Activated CD8-positive, alpha-beta memory T cell treated with anti-CD3 and anti-CD28 coated beads for 4 hours (primary cell): ENCODE data around the gene ASAP2.
"Not testable (repeated sequence)": the region's sequence is repeated elsewhere in the genome, so short reads cannot be mapped to it uniquely, and the experiment has no call there.

Source experiments
- DNase-seq, 2 donors: peaks; one replicate each; pipeline ENCODE4 v3.0.0-alpha.2; 2020; ENCODE audit warnings: low read depth in 2 of 2

The ASAP2 gene

DNA sequence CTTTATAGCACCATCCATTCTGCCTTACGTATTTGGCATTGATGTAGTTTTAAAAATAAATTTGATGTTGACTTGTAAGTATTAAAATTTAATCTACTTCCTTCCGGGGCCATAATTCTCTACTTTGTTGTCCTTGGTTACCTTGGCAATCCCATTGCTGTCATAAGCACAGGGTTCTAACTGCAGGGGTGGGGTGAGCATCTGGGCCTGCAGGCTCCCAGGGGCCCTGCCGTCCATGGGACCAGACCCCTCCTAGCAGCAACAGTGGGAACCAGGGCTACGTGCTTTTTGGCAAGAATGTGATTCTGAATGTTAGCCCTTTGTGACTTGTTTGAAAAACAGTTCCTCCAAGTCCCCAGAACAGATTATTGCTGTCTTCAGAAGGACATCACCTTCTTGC, 4.9 kb downstream of the ASAP2 start:
- no peak for DNase-seq

DNA sequence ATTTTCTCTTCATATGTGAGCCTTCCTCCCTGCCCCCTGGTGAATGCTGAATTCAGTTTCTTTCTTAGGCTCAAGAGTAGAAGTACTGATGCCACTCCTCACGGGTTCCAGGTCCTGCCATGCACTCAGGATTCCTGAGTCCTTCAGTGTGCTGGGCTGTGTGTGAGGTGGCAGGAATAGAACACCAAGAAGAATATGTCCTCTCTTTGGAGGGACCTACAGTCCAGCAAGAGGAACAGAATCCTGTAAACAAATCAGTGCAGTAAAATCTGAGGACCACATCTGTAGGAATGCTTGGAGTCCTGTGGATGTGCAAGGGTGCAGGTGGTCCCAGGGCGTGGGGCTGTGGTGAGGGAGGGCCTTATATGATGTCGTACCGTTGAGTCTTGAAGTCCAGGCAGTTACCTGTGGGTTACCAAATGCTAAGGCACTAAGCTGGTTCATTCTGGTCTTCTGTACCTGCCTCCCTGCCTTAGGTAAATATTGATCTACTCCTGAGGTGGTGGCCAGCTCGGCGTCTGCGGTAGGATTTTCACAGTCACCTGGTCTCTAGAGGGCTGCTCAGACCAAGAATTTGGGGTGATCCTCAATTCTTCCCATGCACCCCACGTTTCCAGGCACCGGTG, 5.5 kb downstream of the ASAP2 start:
- no peak for DNase-seq

DNA sequence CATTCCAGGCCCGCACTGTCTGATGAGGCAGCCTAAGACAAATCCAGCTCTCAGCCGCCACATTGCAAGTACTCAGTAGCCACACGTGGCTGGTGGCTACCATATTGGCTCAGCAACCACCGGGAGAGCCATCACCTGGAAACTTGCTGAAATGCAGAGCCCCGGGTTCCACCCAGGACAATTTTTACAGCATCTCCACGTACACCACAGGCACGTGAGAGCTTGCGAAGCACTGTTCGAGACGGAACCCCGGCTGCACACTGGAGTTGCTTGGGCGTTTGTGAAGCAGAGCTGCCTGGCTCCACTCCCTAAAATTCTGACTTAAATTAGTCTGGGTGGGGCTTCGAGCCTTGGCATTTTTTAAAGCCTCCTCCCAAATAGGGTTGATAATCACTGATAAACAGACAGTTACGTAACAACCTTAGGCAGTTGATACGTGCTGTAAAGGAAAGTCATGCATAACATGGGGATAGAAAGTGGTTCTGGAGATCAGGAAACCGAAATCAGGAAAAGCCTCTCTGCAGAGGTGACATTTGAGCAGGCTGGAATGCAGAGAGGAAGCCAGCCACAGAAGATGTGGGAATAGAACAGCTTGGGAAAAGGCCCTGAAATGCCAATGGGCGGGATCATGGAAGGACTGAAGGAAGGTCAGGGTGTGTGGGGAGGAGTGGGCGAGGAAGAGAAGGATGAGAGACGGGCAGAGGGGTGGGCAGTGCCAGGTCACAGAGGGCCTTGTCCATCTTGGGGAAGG, 6.2 kb downstream of the ASAP2 start:
- no peak for DNase-seq

DNA sequence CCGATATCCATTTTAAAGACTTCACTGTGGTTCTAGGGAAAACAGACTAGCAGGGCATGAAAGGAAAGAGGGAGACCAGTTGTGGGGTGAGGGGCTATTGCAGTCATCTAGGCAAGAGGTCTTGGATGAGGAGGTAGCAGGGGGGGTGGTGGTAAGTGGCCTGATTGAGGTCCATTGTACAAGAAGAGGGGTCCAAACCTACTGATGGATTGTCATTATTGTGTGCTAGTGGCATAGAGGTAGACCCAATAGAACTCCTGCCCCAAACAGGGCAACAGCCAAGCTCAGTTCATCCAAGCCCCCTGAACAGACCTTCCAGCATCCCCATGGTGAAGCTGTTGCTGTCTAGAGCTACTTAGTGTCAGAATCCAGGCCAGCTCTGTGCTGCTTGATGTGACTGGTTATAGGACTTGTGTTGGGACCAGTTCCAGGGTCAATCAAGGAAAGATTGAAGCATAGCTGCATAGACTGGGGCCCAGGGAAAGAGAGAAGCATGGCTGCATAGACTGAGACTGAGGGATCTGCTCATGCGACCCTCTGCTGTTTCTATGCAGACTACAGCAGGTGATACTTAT, 7.0 kb downstream of the ASAP2 start:
- DNase-seq, result no peak

DNA sequence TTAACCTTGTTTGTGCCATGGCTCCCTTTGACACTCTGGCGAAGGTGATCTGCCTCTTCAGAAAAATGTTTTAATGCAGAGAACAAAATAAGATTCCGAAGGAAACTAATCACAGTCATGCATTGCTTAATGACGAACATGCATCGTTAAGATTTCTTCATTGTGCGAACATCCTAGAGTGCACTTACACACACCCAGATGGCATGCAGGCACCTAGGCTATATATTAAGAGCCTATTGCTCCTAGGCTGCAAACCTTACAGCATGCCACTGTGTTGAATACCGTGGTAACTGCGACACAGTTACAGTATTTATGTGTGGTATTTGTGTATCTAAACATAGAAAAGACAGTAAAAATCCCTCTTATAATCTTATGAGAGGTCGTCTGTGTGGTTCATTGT, 8.3 kb downstream of the ASAP2 start:
- DNase-seq, result no peak

DNA sequence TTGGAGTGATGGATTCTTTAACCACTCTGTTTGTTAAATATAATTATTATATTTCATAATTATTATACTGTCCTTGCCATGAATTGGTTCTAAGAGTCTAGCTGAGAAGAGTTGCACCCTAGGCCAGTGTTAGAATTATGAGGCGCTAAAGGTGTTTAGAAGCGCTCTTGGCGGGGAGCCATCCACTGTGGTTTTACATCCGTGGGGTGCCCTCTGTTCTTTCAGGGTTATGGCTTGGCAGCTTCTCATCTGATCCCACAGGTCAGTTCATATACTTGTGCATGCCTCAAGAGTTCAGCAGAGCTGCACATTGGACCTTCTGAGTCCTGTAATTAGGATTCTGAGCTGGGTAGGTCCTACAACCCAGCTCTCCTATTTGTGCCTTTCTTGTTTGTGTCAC, 9.1 kb downstream of the ASAP2 start:
- no peak for DNase-seq

DNA sequence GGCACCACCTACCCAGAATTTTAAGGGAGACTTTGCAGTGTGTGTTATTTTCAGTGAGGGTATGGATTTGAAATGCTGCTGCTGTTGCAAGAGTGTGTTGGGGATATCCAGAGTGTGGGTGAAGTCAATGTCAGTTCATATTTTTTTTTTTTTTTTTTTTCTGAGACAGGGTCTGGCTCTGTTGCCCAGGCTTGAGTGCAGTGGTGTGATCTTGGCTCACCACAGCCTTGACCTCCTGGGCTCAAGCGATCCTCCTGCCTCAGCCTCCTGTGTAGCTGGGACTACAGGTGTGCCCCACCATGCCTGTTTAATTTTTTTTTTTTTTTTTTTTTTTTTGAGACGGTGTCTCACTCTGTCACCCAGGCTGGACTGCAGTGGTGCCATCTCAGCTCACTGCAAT, 9.5 kb downstream of the ASAP2 start:
- not testable (repeated sequence) for DNase-seq

DNA sequence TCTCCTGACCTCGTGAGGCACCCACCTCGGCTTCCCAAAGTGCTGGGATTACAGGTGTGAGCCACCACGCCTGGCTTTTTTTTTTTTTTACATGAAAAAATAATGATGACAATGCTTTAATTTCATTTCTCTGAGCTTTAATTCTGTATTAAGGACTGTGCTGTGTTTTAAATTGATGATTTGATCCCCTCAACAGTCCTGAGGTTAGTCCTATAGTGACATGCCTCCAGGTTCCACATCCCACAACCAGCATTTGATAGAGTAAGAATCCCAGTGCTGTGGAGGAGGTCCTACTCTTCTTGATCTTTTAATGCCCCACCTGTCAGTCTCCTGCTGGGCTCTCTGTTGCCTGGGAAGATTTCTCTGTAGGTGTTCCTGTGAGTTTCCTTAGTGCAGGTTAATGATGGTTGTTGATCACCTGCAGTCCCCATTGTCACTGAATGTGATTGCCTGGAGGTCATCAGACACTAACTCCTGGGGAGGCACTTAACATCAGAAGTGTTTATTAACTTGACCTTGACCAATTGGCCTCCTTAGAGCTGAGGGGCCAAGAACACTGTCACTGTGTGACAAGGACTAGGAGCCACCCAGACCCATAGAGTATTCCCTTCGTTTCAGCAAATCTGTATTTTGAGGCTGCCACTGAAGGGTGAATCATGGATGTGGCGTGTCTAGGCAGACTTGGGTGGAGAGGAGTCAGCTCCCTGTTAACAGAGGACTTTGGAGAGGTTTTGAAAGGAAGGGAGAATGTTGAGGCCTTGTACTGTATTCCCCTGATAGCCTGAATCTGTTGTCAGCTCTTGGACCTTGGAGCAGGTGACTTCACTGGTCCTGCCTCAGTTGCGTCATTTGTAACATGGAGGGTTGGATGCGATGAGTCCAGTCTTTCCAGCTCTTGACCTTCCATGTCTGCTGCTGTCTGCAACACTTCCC, 11.5 kb downstream of the ASAP2 start:
- no peak for DNase-seq

DNA sequence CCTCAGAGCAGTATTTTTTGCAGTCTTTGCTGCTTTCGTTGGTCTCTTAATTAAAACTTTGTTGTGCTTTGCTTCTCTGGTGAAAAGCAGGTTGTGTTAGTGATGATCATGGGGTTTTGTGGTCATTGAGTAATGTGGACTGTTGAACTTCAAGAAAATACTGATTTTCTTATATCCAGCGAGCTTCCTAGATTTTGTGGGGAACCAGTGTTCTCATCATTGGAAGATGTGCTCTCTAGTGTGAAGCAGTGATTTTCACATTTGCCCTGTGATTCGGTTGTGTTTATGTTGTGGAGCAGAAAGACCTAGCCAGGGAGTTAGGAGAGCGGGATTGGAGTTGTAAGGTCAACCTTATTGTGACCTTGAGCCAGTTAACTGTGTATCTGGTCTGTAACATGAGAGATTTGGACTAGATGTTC, 12.4 kb downstream of the ASAP2 start:
- DNase-seq, result no peak

DNA sequence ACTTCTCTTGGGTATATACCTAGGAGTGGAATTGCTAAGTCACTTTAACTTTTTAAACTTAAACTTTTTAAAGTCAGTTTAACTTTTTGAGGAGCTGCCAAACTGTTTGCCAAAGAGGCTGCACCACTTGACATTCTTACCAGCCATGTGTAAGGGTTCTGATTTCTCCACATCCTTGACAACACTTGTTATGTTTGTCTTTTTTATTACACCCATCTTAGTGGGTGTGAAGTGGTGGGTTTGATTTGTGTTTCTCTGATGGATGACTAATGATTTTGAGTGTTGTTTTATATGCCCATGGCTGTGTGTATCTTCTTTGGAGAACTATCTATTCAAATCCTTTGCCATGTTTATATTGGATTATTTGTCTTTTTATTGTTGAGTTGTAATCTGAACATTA, 13.6 kb downstream of the ASAP2 start:
- DNase-seq, result no peak

DNA sequence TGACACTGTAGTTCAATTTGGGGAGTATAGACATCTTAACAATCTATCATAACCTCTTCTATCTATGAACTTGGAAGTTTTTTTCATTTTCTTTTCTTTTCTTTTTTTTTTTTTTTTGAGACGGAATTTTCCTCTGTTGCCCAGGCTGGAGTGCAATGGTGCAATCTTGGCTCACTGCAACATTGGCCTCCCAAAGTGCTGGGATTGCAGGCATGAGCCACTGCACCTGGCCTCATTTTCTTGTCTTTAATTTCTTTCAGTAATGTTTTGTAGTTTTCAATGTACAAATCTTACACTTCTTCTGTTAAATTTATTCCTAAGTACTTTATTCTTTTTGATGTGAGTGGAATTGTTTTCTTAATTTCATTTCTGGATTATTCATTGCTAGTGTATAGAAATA, 14.6 kb downstream of the ASAP2 start:
- DNase-seq, result no peak

DNA sequence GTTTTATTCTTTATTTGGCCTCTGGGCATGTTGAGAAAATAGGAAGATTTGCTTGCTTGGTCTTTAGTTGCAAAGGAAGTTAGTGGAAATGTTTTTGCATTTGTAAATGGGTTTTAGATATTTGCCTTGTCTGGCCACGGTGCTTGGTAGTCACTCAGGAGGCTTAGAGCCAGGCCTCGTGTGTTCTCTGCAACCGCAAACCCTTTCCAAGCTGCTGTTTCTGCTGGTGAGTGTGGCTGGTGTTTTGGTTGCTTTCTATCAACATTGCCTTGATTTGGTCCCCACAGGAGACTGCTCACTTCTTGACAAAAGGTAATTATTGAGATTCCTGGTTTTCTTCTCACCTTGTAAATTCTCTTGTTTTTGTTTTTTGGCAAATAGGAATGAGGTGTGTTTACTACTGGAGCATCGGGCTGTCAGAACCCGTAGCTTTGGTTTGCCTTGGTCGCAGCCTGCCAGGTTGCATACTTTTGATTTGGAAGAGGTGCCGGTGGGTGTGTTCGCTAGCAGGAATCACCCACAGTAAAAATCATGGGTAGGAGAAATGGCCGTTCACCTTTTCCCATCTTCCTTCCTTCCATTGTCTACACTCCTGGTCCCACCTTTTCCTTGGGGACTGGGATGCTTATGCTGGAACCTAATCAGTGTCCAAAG, 15.8 kb downstream of the ASAP2 start:
- no peak for DNase-seq

DNA sequence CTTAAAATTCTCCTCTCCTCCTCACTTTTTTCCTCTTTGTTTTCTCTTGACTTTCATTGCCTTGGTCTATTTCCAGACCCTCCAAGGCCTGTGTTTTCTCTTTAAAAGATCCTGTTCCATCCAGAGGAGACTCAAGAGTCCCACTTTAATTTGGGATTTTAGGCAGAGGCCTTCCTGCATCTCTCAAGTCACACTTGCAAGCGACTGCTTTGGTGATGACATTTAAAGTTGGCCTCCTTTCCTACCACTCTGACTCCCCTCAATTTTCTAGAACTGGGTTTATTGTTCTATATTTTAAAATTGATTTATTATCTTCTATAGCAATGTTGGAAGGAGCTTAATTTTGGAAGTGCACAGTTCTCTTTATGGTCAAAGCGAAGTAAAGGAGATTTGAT, 16.3 kb downstream of the ASAP2 start:
- DNase-seq, result no peak

DNA sequence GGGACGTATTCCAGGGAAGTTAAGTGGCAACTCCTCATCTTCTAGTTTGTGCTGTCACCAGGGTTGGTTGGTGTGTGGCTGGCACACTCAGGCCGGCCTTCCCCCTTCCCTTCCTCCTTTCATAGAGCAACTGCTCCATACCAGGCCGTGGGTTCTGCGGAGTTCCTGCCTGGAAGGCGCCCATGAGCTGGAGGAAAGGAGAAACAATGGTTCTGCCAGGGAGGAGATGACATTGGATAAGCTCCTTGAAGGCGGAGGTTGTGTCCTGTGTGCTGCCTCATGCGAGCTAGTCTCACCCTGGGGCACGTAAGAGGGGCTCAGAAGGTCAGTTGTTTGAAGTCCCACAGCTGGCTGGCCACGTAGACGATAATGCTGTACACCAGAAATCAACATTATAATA, 19.2 kb downstream of the ASAP2 start:
- no peak for DNase-seq

DNA sequence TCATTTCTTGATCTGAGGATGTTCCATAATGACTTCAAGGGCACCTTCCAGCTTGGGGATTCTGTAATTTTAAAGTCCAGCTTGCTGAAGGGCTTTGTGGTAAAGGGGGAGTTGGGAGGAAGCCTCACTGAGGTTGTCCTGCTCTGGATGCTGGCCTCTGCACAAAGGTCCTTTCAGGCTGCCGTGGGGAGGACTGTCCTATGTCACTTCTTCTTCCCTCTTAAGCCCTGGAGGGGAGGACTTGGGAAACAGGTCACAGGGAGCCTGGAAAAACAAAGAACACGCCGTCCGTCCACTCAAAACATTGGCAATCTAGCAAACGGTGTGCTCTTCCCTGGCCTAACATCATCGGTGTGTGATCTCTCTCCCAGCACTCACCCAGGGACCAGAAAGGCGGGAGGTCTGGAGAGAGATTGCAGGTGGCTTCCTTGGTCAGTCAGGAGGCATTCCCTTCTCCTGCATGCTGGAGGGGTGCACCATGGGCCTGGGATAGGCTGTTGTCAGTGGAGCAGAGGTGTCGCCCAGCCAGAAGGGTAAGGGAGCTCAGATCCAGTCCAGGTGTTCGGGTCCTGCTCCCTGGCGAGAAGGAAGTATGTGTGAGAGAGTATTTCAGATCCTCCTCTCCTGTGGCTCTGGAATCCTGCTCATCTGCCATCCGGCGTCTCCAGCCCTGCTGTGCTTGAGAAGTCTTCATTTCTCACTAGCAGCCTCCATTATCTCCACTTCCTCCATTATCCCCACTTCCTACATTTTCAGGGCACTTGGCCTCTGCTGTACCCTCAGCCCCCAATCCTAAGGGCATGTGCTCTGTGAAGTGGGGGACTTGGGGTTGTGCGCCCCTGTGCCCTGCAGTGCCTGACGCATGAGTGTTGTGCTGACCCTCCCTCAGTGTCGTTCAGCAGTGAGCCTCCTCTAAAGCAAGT, 20.1 kb downstream of the ASAP2 start:
- no peak for DNase-seq

DNA sequence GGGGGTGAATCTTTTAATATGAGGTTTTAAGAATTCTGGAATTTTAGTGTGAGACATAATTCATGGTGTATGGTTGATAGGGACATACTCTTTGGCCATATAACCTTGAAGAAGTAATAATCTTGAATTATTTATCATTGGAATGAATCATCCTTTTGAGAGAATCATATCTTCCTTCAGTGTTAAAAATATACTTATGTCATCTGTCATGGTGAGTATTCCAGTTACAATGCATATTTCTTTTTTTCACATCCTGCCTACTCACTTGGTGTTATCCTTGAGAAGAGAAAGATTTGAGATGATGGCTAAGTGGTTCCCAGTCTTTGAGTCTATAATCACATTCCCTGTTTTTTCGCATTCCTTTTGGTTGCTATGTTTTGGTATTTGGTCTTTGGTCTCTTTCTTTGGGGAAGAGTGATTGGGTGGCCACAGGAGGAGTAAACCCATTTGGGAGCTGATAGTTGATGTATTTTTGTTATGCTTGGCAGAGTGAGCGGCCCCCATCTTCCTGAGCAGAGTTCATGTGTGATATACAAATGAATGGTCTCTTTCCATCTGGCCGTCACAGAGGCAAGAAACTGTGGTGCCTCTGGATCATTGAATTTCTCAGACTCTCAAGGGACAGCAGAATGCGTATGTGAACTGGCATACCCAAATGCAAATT, 21.6 kb downstream of the ASAP2 start:
- DNase-seq, result no peak

DNA sequence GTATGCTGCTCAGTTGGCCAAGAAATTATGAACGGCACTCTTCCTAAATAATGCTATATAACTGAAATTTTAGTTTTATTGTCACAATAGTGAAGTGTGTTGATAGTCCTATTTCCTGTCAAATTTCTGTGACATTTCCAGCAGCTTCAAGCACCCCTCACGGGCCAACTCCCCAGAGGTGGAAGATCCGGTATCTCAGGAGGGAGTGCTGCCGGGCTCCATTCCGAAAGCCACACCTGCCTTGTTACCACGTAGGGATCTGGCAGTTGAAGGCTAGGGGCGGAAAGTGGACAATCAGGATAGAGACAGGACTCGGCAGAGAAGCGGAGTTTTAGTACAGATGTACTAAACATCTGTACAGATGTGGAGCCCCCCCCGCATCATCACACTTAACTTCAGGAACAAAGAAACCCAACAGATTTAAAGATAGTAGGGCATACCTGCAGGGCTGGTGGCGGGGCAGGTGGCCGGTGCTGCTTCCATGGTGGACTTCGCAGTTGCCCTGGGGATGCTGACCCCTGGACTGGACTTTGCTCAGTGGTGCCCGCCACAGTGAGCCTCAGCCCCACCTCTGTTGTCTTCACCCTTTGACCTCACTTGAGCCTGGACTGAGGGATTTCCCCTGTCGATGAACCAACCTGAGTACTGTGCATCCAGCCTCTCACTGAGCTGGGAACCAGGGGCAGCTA, 22.3 kb downstream of the ASAP2 start:
- DNase-seq, result no peak

DNA sequence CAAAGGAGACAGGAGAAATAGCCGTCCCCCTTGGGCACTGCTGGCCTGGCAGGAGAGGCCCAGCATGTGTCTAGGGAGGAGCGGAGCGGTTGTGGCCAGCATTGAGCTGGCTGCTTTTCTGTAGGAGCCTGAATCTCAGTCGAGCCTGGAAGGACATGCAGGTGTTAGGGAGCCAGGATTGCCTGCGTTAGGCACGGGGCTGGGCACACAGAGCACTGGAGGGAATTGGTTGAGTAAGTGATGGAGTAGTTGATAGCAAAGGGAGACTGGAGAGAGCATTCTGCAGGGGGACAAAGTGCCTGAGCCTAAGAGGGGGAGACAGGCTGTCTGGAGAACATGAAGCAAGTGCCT, 22.8 kb downstream of the ASAP2 start:
- DNase-seq, result no peak

DNA sequence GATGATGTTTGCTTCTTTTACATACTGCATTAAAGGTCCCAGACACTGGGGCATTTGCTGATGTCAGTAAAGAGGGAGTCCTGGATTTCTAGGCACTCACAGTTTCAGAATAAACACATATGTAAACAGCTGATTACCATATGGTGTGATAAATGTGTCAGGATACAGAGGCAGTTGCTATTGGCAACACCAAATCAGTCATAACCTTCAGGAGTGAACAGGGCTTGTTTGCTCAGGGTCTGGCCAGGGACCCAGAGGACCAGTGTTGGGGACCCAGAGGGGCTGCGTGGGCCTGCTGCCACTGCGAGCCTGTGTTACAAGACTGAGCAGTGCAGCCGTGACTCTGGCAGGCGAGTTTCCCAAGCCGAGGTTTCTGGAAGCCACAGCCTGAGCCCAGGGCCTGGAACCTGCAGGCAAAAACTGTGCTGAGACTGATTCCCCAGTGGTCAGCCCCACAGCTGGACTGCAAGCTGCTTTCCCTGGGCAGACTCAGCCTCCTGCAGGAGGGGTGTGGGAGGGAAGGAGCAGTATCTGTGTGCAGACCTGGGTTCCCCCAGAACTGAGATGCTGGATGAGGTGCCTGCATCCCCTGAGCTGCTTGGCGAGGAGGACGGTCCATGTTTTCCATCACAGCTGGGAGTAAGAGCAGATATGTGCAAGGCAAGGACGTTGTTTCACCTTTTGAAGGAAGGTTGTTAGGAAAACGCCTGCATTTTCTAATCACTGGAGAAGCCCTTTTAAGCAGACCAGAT, 23.6 kb downstream of the ASAP2 start:
- DNase-seq, result no peak
